H9 (cell line): ENCODE measurements around the gene HLX. TPM values are rescaled to one million over a fixed set of nuclear protein-coding genes. Genes with fewer than 3 reads are reported as not detected.
A peak's percentile ranks its signal among the peaks of the same experiment; 100 is the strongest.

Source experiments
- DNase-seq: peaks from one replicate; pipeline ENCODE4 v3.0.0-alpha.2; 2017
- H2AFZ ChIP-seq: one replicate; pipeline ENCODE4 v1.6.1; 2013; ENCODE audit warnings: mild to moderate bottlenecking, low read length, control low read depth, moderate library complexity
- H2AK5ac ChIP-seq: 2 replicates; pipeline ENCODE4 v1.6.1; 2013; ENCODE audit warnings: low read length, control low read depth, mixed read lengths; ENCODE audit not compliant: insufficient read length
- H2BK120ac ChIP-seq: one replicate; pipeline ENCODE4 v1.6.1; 2013; ENCODE audit warnings: low read depth, mild to moderate bottlenecking, low read length, control low read depth, inconsistent platforms; ENCODE audit not compliant: poor library complexity, severe bottlenecking
- H2BK12ac ChIP-seq: 2 replicates; pipeline ENCODE4 v1.6.1; 2013; ENCODE audit warnings: low read length, control low read depth, mixed read lengths, low read depth; ENCODE audit not compliant: insufficient read length
- H2BK15ac ChIP-seq: 2 replicates; pipeline ENCODE4 v1.6.1; 2013; ENCODE audit warnings: low read depth, low read length, control low read depth
- H2BK20ac ChIP-seq: one replicate; pipeline ENCODE4 v1.6.1; 2013; ENCODE audit warnings: low read depth, mild to moderate bottlenecking, low read length, control low read depth, inconsistent platforms; ENCODE audit not compliant: poor library complexity, severe bottlenecking
- H2BK5ac ChIP-seq: 2 replicates; pipeline ENCODE4 v1.6.1; 2013; ENCODE audit warnings: low read length, control low read depth, mixed read lengths; ENCODE audit not compliant: insufficient read length
- H3K14ac ChIP-seq: 2 replicates; pipeline ENCODE4 v1.6.1; 2013; ENCODE audit warnings: low read length, control low read depth; ENCODE audit not compliant: insufficient read depth
- H3K18ac ChIP-seq: 2 replicates; pipeline ENCODE4 v1.6.1; 2013; ENCODE audit warnings: low read depth, mild to moderate bottlenecking, mixed read lengths, low read length, control low read depth; ENCODE audit not compliant: insufficient read length
- H3K23ac ChIP-seq: 2 replicates; pipeline ENCODE4 v1.6.1; 2013; ENCODE audit warnings: low read length, control low read depth, mixed read lengths, low read depth; ENCODE audit not compliant: insufficient read length
- H3K23me2 ChIP-seq: 2 replicates; pipeline ENCODE4 v1.6.1; 2013; ENCODE audit warnings: low read depth, mild to moderate bottlenecking, mixed read lengths, low read length, control low read depth; ENCODE audit not compliant: insufficient read length, poor library complexity, severe bottlenecking
- H3K27ac ChIP-seq: 2 replicates; pipeline ENCODE4 v1.5.1; 2013; ENCODE audit warnings: low read length, control low read depth, mixed read lengths, low read depth; ENCODE audit not compliant: insufficient read length
- H3K27me3 ChIP-seq: 2 replicates; pipeline ENCODE4 v1.6.1; 2013; ENCODE audit warnings: low read length, control low read depth, inconsistent platforms; ENCODE audit not compliant: insufficient read depth
- H3K4ac ChIP-seq: 2 replicates; pipeline ENCODE4 v1.6.1; 2013; ENCODE audit warnings: low read depth, mild to moderate bottlenecking, control low read depth, inconsistent platforms, low read length, moderate library complexity
- H3K4me1 ChIP-seq: 2 replicates; pipeline ENCODE4 v1.6.1; 2013; ENCODE audit warnings: low read length, control low read depth, inconsistent platforms; ENCODE audit not compliant: insufficient read depth
- H3K4me2 ChIP-seq: 2 replicates; pipeline ENCODE4 v1.6.1; 2013; ENCODE audit warnings: low read length, control low read depth, mixed read lengths; ENCODE audit not compliant: insufficient read length, insufficient read depth
- H3K56ac ChIP-seq: 2 replicates; pipeline ENCODE4 v1.6.1; 2013; ENCODE audit warnings: low read depth, mild to moderate bottlenecking, mixed read lengths, low read length, control low read depth; ENCODE audit not compliant: insufficient read length
- H3K79me1 ChIP-seq: 2 replicates; pipeline ENCODE4 v1.6.1; 2013; ENCODE audit warnings: low read depth, mild to moderate bottlenecking, moderate library complexity, low read length, control low read depth, inconsistent platforms; ENCODE audit not compliant: insufficient read depth, poor library complexity, severe bottlenecking
- H3K79me2 ChIP-seq: 2 replicates; pipeline ENCODE4 v1.6.1; 2013; ENCODE audit warnings: low read length, control low read depth, inconsistent platforms; ENCODE audit not compliant: insufficient read depth
- H3K9ac ChIP-seq: 2 replicates; pipeline ENCODE4 v1.6.1; 2013; ENCODE audit warnings: low read length, control low read depth, mixed read lengths; ENCODE audit not compliant: insufficient read length; ENCODE audit errors: extremely low read depth
- H3K9me3 ChIP-seq: one replicate; pipeline ENCODE4 v1.6.1; 2013; ENCODE audit warnings: low read depth, low read length, inconsistent platforms; ENCODE audit not compliant: control insufficient read depth
- H3T11ph ChIP-seq: one replicate; pipeline ENCODE4 v1.6.1; 2013; ENCODE audit warnings: mild to moderate bottlenecking, low read length, control low read depth, inconsistent platforms
- H4K20me1 ChIP-seq: one replicate; pipeline ENCODE4 v1.6.1; 2013; ENCODE audit not compliant: control insufficient read depth, insufficient read length, insufficient read depth
- H4K5ac ChIP-seq: 2 replicates; pipeline ENCODE4 v1.6.1; 2013; ENCODE audit warnings: low read depth, mild to moderate bottlenecking, mixed read lengths, low read length, control low read depth; ENCODE audit not compliant: insufficient read length
- H4K8ac ChIP-seq: replicated peaks from 2 replicates; pipeline ENCODE4 v1.6.1; 2013; ENCODE audit warnings: low read length, control low read depth, mixed read lengths, low read depth; ENCODE audit not compliant: insufficient read length
- H4K91ac ChIP-seq: 2 replicates; pipeline ENCODE4 v1.6.1; 2013; ENCODE audit warnings: low read depth, mild to moderate bottlenecking, moderate library complexity, mixed read lengths, low read length, control low read depth; ENCODE audit not compliant: insufficient read length
- H3K27ac Mint-ChIP-seq, 3 experiments: 2 replicates in 2 of 3; 3 replicates in 1 of 3; pipeline ENCODE4 v1.8.0; 2020 to 2021; ENCODE audit warnings: mixed read lengths in 3 of 3, mild to moderate bottlenecking in 1 of 3, moderate library complexity in 1 of 3
- H3K27me3 Mint-ChIP-seq: 2 replicates; pipeline ENCODE4 v1.8.0; 2021; ENCODE audit warnings: low read depth, mild to moderate bottlenecking, moderate library complexity, mixed read lengths
- H3K36me3 Mint-ChIP-seq, 3 experiments: 2 replicates in 2 of 3; 3 replicates in 1 of 3; pipeline ENCODE4 v1.8.0; 2020 to 2021; ENCODE audit warnings: low read depth in 3 of 3, mixed read lengths in 3 of 3; ENCODE audit not compliant: insufficient read depth in 1 of 3
- H3K4me1 Mint-ChIP-seq, 2 experiments: 2 replicates each; pipeline ENCODE4 v1.8.0; 2020; ENCODE audit warnings: mixed read lengths in 2 of 2
- H3K4me3 Mint-ChIP-seq, 2 experiments: 2 replicates in 1 of 2; 3 replicates in 1 of 2; pipeline ENCODE4 v1.8.0; 2020 to 2021; ENCODE audit warnings: mild to moderate bottlenecking in 2 of 2, mixed read lengths in 2 of 2, moderate library complexity in 1 of 2
- H3K9me3 Mint-ChIP-seq, 2 experiments: 2 replicates in 1 of 2; 3 replicates in 1 of 2; pipeline ENCODE4 v1.8.0; 2020; ENCODE audit warnings: mild to moderate bottlenecking in 2 of 2, mixed read lengths in 2 of 2, moderate library complexity in 1 of 2
- WGBS: extraction: QIAGEN DNeasy Blood & Tissue Kit; methylation state at CpG from one replicate; pipeline ENCODE4 v1.1.7; 2013; ENCODE audit warnings: missing lambda C conversion rate, low lambda C conversion rate, mixed read lengths; ENCODE audit not compliant: insufficient read length; ENCODE audit errors: extremely low coverage; 5-methylcytosine and 5-hydroxymethylcytosine counted together
- total RNA-seq: library from RNA; stranded (reverse); gene quantifications from 2 replicates; pipeline ENCODE4 v1.2.1, GENCODE V29; 2021
- TF ChIP-seq, protein P1 (sequence below): fragments of 200-600 bp; sonication (generic); conservative IDR thresholded peaks from 3 replicates; pipeline ENCODE4 v1.8.0; 2021; ENCODE audit warnings: antibody characterized with exemption, mild to moderate bottlenecking

The HLX gene
- total RNA-seq, 1 experiment from 2014 or later, result 0.37 TPM

DNA sequence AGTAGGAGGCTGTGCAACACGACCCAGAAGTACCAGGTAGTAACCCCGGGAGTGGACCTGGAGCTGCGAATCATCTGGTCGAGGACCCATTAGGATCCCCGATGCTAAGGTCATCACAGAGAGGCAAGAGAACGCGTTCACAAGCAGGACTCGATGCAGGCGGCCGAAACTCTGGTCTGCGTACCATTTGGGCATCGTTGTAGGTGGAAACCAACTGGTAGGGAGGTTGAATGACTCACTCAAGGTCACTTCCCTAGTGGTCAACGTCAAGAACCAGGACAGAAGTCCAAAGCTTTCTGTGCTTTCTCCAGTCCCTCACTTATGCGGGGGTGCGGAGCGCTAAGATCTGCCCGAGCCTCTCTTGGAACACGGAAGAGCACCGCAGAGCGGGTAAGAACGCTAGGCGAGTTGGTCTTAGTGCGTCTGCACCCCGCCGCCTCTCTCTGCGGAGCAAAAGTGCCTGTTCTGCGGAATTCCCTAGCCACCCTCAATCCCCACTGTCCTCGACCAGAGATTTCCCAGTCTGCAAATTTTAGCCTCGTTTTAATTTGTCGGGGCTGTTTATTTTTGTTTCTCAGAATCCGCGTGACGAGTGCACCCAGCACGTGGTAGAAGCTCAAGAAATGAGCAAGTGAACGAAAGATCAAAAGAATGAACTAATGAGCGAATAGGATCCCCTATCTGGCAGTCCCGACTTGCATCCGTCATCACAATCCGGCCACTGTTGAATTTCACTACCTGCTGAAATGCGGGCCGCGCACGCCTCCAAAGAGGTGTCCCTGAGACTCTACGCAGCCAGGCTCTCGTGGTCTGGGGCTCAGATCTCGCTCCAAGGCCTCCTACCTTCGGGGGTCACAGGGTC is 12.2 kb downstream of the HLX start:
- no peaks in the 10 kb centered on the region; a peak in 2 of 7 replicates for H3K36me3 Mint-ChIP-seq

More for the DNA sequence above, 12.2 kb downstream of the HLX start:
- Histone ChIP-seq H4K91ac (no peak overlapping the region), H2AFZ (no peak overlapping the region), H3K4me2 (peak overlapping the region; percentile 23), H2BK15ac (no peak overlapping the region), H3K79me2 (no peaks in the 10 kb centered on the region), H2AK5ac (no peak overlapping the region), H3K23ac (no peak overlapping the region), H3K79me1 (no peaks in the 10 kb centered on the region), H4K8ac (no peak overlapping the region), H2BK20ac (no peak overlapping the region), H3K23me2 (peaks cover 14% of the 10 kb centered on the region), H3K27ac (no peak overlapping the region), H3K56ac (no peak overlapping the region), H3T11ph (no peak overlapping the region), H4K5ac (no peak overlapping the region), H3K4me1 (peaks cover 2% of the 10 kb centered on the region; the same call in 1 of the 2 replicates), H3K9ac (no peak overlapping the region), H2BK12ac (no peak overlapping the region), H3K27me3 (peaks cover 100% of the 10 kb centered on the region), H3K4ac (no peak overlapping the region), H3K14ac (no peak overlapping the region; the same call in 1 of the 2 replicates), H2BK5ac (no peak overlapping the region), H2BK120ac (no peak overlapping the region), H3K9me3 (no peaks in the 10 kb centered on the region), H3K18ac (no peak overlapping the region), H4K20me1 (peaks cover 7% of the 10 kb centered on the region)
- peaks cover 3 to 14% of the 10 kb centered on the region in 2 experiments; a peak in 3 of 5 replicates for H3K9me3 Mint-ChIP-seq
- peaks cover 100% of the 10 kb centered on the region for H3K27me3 Mint-ChIP-seq
- H3K4me1 Mint-ChIP-seq, result peaks cover 36 to 72% of the 10 kb centered on the region in 2 experiments
- peak overlapping the region in 1 of 2 experiments; percentile 70; a peak in 3 of 5 replicates for H3K4me3 Mint-ChIP-seq
- no CpG with 5 or more reads among the region's 47 CpGs for WGBS
- TF ChIP-seq, protein P1, sequence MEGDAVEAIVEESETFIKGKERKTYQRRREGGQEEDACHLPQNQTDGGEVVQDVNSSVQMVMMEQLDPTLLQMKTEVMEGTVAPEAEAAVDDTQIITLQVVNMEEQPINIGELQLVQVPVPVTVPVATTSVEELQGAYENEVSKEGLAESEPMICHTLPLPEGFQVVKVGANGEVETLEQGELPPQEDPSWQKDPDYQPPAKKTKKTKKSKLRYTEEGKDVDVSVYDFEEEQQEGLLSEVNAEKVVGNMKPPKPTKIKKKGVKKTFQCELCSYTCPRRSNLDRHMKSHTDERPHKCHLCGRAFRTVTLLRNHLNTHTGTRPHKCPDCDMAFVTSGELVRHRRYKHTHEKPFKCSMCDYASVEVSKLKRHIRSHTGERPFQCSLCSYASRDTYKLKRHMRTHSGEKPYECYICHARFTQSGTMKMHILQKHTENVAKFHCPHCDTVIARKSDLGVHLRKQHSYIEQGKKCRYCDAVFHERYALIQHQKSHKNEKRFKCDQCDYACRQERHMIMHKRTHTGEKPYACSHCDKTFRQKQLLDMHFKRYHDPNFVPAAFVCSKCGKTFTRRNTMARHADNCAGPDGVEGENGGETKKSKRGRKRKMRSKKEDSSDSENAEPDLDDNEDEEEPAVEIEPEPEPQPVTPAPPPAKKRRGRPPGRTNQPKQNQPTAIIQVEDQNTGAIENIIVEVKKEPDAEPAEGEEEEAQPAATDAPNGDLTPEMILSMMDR, result no peak
- no peak overlapping the region for H3K27ac Mint-ChIP-seq
- peak; percentile 57 for DNase-seq
